ENCODE data around the gene PPP4R3A.

GRCh38 chr14:91484744-91485143 lies 25.4 kb downstream of the PPP4R3A start:
- TF ChIP-seq RELA (CRISPR knock-in tag; IDR thresholded peaks at IDR 0.05; ENCODE audit: borderline replicate concordance), result no peak
- no peak for TF ChIP-seq ATF3 (CRISPR knock-in tag; conservative IDR thresholded peaks at IDR 0.05)
- no peak for TF ChIP-seq NR2C2 (CRISPR knock-in tag; IDR thresholded peaks at IDR 0.05)
- no peak for TF ChIP-seq CTCF (IDR thresholded peaks at IDR 0.05)
- no peak for TF ChIP-seq HMGXB4 (CRISPR knock-in tag; IDR thresholded peaks at IDR 0.05)
- TF ChIP-seq CBFB (CRISPR knock-in tag; IDR thresholded peaks at IDR 0.05; ENCODE audit: low read depth), result no peak
- TF ChIP-seq, protein P1, sequence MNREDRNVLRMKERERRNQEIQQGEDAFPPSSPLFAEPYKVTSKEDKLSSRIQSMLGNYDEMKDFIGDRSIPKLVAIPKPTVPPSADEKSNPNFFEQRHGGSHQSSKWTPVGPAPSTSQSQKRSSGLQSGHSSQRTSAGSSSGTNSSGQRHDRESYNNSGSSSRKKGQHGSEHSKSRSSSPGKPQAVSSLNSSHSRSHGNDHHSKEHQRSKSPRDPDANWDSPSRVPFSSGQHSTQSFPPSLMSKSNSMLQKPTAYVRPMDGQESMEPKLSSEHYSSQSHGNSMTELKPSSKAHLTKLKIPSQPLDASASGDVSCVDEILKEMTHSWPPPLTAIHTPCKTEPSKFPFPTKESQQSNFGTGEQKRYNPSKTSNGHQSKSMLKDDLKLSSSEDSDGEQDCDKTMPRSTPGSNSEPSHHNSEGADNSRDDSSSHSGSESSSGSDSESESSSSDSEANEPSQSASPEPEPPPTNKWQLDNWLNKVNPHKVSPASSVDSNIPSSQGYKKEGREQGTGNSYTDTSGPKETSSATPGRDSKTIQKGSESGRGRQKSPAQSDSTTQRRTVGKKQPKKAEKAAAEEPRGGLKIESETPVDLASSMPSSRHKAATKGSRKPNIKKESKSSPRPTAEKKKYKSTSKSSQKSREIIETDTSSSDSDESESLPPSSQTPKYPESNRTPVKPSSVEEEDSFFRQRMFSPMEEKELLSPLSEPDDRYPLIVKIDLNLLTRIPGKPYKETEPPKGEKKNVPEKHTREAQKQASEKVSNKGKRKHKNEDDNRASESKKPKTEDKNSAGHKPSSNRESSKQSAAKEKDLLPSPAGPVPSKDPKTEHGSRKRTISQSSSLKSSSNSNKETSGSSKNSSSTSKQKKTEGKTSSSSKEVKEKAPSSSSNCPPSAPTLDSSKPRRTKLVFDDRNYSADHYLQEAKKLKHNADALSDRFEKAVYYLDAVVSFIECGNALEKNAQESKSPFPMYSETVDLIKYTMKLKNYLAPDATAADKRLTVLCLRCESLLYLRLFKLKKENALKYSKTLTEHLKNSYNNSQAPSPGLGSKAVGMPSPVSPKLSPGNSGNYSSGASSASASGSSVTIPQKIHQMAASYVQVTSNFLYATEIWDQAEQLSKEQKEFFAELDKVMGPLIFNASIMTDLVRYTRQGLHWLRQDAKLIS (CRISPR knock-in tag; IDR thresholded peaks at IDR 0.05; ENCODE audit: borderline replicate concordance), result no peak
